Measurements from ENCODE around the gene KCTD20.
"Not testable (repeated sequence)": the region's sequence is repeated elsewhere in the genome, so short reads cannot be mapped to it uniquely, and the experiment has no call there.

Gene KCTD20

DNA sequence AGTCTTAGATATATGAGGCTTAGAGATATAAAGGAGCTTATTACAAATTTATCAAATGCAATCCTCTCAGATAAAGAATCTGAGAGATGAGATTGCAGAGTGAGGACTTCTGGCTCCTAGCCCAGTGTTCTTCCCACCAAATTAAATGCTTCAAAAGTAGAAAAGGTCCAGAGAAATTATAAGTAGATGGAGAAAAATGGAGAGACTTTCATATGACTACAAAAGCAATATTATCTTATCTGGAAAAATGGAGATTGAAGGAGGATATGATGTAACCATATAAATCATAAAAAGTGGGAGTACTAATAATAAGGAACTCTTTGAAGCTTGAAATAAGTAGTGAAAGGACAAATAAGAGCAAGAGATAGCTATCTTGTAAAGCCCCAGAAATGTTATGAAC, 2.8 kb downstream of the KCTD20 start:
- no peak for DNase-seq

DNA sequence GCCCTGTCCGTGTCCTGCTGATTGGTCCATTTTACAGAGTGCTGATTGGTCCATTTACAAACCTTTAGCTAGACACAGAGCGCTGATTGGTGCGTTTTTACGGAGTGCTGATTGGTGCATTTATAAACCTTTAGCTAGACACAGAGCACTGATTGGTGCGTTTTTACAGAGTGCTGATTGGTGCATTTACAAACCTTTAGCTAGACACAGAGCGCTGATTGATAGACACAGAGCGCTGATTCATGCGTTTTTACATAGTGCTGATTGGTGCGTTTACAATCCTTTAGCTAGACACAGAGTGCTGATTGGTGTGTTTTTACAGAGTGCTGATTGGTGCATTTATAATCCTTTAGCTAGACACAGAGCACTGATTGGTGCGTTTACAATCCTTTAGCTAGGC, 6.4 kb downstream of the KCTD20 start:
- not testable (repeated sequence) for DNase-seq

DNA sequence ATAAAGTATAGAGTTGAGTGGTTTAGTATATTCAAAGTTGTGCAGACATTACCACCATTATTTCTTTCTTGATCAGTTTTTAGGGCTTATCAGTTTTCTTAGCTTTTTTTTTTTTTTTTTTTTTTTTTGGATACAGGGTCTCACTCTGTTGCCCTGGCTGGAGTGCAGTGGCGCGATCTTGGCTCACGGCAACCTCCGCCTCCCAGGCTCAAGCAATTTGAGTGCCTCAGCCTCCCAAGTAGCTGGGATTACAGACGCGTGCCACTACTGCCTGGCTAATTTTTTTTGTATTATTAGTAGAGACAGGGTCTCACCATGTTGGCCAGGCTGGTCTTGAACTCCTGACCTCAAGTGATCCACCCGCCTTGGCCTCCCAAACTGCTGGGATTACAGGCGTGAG, 10.1 kb downstream of the KCTD20 start:
- not testable (repeated sequence) for DNase-seq

DNA sequence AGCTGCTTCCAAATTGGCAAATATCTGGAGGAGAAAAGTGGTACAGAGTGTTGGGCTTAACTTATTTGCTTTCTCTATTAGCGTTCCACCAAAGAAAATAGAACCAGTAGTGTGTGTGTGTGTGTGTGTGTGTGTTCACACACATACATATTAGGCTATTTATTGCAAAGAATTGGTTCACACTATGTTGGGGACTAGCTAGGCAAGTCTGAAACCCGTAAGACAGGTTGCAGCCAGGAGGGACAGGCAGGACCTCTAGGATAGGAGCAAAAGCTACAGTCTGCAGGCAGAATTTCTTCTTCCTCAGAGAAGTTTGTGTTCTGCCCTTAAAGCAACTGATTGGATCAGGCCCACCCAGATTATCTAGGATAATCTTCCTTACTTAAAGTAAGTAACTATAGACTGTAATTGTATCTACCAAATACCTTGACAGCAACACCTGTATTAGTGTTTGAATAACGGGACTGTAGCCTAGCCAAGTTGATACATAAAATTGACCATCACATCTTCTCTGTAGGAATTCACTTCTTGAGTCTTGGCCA, 12.8 kb downstream of the KCTD20 start:
- DNase-seq, result no peak

DNA sequence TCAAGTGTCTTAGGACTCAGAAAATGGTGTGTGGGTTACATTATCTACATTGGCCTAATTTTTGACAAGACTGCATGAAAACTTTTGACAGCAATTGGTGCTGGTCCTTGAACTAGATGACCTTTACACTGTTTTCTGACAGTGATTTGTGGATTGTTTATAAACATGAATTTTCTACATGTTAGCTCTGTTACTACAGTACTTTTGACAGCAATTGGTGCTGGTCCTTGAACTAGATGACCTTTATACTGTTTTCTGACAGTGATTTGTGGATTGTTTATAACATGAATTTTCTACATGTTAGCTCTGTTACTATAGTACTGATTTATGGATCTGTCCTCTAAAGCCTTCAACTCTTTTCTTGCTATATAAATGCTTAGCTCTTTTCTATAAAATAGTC, 16.7 kb downstream of the KCTD20 start:
- no peak for DNase-seq

DNA sequence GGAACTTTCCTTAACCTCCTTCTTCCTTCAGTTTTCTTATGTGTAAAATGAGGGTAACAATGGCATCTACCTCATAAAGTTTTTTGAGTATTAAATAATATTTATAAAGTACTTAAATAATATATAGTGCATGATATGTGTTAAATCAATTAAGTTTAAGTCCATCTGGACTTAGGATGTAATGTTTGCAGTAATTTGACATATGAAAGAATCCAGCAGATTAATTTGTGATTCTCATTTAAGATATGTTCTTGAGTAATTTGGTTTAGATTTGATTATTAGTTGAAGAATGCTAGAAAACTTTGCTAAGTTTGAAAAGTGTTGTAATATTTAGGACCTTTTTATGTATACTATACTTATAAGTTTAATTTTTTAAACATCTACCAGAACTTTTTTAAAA, 18.1 kb downstream of the KCTD20 start:
- DNase-seq, result no peak

DNA sequence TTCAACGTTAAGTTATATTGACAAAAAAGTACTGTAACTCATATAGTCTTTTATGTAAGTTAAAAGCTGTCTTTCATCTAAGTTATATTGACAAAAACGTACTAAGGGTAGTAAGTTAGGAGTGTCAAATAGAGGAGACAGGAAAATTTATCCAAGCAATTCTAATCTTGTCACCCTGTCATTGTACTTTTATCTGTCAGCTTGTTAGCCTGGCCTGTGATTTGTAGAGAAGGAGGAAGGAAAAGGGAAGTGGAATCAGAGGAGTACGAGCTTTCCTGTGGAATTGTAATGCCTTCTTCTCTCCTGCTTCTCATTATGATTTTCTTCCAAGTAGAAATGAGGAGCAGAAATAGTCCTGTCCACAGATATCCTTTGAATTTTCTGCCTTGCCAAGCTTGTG, 18.8 kb downstream of the KCTD20 start:
- no peak for DNase-seq

DNA sequence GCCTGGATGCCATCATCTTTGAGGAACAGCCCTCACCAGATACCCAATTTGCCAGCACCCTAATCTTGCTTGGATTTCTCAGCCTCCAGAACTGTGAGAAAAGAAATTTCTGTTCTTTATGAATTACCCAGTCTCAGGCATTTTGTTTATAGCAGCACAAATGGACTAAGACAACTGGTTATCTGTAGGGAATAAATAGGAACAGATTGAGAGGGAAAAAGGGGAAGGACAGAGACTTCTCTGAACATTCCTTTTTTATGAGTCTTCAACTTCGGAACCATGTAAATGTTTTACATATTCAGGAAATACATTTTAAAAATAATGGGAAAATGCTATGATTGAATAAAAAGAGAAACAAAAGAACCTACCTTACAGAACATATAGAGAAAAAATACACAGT, 20.9 kb downstream of the KCTD20 start:
- no peak for DNase-seq

DNA sequence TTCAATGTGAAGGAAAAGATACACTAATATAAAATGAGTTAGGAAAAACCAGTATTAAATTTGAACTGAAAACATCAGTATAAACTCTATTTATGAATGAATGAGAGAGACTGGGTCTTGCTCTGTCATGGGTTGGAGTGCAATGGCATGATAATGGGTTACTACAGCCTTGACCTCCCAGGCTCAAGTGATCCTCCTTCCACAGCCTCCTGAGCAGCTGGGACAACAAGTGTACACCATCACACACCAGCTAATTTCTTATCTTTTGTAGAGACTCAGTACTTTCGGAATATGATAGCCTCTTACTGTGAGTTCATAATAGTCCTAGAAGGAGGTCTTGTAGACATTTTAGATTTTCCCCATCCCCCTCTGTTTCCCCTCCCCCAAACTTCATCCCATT, 21.4 kb downstream of the KCTD20 start:
- no peak for DNase-seq

DNA sequence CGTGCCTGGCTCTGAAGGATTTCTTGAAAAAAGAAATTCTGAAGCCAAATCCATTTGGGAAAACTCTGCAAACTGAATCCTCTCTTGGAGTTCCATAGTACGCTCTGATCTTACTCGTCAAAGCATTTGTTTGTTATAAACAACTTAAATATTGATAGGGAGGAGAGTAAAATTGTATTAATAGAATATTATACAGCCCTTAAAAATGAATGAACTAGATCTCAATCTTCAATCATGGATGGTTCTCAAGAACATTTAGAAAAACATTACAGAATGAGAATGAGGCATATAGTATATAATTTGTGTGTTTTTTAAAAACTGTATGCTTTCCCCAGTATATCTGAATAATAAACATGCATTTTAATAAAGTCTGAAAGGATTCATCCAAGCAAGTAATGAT, 24.8 kb downstream of the KCTD20 start:
- no peak for DNase-seq

DNA sequence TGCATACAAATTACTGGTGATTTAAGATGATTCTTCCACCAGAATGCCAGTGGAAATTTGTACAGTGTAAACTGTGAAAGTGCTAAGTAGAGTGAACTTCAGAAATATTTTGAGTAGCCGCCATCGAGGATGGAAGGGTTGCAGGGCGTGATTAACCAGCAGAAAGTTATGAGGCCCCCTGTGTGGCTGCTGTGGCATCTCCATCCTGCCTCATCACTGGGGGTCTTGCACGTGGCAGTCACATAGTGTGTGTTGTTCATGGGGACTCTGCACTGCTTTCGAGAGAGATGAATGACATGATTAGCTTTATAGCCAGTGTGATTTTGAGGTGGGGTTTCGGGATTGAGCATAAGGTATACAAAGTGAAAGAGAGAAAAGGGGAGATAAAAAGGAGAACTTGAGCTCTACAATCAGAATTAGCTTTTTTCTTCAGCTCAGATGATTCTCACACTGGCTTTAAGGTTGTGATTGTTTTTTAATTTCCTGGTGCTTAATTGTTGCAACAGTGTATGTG, 26.4 kb downstream of the KCTD20 start:
- no peak for DNase-seq

DNA sequence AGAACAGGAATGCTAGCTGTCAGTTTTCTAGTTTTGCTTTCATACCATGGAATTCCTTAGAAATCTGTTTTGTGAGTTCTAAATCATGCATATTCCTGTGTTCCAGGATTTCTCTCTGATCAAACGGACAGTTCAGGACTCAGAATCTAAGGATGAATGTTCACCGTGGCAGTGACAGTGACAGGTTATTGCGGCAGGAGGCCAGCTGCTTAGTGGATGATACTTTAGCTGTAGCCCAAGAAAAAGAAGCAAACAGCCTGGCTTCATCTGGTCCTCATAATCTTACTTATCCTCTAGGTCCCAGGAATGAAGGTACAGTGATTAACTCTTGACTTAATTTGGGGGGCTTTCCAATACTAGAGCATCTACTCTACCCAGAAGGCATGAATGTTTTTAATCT, 27.1 kb downstream of the KCTD20 start:
- DNase-seq, result no peak

DNA sequence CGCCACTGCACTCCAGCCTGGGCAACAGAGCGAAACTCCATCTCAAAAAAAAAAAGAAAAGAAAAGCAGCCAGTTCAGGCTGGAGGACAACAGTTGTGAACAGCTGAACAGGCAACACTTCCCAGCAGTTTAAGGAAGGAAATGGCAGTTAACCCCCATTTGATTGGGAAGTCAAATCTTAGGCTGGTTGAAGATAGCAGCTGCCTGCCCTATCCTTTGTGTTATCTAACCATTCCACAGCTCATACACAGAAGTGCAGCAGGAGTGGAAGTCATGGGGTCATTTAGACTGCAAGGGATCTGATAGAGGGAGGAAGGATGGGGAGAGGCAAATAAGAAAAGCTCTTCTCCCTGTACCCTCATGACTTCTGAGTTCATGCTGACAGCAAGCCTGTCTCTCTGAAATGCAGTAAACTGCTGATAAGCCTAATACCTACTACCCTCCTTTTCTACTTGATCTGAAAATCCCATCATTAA, 35.3 kb downstream of the KCTD20 start:
- DNase-seq, result no peak

DNA sequence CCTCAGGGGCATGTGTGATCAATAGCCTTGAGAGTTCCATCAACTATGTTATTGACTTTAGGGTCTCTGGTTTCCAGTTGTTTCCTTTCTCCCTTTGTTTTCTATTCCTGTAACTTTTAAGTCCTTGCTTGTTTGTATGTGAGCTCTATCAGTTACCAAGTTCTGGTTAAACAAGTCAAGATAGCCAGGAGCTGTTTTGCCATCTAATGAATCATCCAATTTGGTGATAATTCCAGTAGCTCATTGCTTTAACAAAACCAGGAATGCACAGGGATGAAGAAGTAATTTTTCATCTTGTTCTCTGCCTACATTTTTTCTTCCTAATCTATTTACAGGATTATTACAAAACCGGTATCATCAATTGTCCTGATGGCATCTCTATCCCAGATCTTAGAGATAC, 36.5 kb downstream of the KCTD20 start:
- DNase-seq, result no peak

DNA sequence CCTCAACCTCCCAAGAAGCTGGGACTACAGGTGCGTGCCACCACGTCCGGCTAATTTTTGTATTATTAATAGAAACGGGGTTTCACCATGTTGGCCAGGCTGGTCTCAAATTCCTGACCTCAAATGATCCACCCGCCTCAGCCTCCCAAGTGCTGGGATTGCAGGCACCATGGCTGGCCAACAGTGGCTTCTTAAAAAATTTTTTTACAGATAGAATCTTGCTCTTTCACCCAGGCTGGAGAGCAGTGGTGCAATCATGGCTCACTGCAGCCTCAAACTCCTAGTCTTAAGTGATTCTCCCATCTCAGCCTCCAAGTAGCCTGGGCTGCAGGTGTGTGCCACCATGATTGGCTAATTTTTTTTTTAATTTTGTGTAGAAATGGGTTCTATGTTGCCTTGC, 40.5 kb downstream of the KCTD20 start:
- DNase-seq, result not testable (repeated sequence)

DNA sequence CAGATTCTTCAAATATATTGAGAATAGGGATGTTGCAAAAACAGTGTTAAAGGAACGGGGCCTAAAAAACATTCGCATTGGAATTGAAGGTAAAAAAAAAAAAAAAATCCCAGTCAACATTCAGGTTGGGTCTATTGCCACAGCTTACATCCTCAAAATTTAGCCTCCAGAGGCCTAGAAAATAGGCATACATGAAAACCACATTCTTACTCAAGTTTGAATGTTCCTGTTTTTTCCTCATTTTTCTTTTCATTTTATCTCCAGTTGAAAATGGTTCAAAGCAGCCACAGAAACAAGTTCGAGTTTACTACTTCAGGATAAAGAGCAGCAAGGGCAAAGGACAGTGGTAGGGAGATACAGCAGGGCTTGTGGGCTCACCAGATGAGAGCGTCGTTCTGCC, 41.9 kb downstream of the KCTD20 start:
- DNase-seq, result no peak

DNA sequence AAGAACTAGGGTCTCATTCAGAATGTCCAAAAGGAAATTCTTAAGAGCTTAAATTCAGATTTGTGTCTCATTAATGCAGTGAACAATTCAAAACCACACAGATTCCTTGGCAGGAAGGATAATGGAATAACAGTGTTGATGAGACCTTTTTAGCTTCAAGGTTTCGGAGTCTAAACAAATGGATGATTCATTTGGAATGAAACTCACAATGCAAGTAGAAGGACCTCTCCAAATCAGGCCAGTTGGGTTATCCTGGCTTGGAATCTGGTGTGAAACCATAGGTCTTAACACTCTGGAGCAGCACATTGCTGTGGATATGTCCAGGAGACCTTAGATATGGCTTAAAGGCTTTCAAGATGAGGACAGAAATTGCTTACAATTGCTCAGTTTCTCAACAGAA, 44.9 kb downstream of the KCTD20 start:
- DNase-seq, result no peak

DNA sequence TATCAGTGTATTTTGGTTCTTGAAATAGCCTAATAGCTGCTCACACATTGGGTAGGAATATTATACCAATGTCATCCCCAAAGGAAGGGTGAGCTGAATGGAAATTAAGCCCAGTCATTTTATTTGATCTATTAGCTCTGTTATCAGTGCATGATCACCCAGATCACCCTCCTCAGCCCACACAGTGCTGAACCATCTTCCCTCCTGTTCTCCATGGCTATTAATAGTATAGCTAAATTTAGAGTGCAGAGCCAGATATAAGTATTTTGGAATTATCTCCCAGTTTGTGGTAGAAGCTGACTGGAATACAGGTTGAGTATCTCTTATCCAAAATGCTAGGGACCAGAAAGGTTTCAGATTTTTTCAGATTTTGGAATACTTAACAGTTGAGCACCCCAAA, 45.4 kb downstream of the KCTD20 start:
- no peak for DNase-seq

DNA sequence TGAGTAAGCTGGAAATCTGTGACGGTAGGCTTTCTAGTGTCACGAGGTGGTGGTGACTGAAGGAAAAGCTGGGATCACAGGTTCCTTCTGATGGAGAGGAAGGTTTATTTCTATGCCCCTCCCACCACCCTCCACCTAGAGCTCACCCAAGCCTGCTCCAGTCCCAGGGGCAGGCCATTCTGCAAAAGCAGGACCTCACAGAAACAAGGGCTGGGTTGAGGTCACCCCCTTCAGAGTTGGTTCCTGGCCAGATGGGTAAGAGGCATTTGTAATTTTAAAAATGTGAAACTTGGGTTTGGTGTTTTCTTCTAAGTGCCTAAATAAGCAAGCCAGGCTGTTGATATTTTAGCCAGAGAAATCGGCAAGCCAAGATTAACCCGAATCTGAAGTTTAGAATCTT, 46.6 kb downstream of the KCTD20 start:
- DNase-seq, result no peak

DNA sequence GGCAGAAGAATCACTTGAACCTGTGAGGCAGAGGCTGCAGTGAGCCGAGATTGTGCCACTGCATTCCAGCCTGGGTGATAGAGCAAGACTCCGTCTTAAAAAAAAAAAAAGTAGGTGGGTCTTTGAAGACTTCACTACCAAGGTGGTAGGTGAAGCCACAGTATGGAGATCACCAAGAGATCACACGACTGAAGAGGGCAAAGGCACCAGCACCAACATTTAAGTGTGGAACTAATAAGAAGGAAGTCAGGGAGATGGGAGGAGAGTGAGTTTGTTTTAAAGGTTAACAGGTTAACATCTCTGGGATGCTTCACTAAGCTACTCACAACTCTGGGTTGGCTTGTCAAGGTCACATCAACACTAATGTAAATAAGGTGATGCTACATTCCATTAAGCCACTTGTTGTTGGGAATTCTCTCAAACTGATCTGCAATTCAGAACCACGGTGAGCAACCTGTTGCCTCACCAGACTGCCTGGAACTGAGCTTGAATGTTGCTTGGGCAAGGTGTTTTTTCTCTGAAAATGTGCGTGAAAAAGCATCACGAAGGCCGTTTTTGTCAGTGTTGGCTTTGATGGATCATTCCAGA, 48.7 kb downstream of the KCTD20 start:
- DNase-seq, result no peak

DNA sequence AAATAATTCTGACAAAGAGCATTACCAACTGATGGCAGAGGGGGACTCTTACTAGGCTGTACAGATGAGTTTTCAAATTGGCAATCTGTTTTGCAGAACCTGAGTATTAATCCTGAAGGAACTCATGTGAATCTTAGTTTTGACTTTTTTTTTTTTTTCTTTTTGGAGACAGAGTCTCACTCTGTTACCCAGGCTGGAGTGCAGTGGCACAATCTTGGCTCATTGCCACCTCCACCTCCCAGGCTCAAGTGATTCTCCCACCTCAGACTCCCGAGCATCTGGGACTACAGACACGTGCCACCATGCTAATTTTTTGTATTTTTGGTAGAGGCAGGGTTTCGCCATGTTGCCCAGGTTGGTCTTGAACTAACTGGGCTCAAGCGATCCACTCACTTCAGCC, 49.3 kb downstream of the KCTD20 start:
- DNase-seq, result no peak

DNA sequence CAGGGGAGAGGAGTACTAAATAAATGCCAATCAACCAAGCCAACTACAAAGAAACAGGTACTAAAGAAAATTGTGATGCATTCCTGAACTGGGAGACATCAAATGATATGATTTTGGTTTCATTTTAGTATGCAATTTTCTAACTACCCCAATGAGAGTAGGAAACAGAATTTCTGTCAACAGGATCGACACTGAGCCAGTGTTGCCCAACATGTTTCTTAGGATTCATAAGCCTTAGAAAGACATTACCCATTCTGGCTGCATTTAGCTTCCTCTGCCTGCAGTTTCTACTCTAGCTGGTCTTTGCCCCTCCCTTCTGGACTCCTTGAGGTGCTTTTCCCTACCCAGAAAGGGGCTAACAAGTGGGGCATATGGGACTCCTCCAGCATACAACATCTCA, 49.8 kb downstream of the KCTD20 start:
- DNase-seq, result no peak

DNA sequence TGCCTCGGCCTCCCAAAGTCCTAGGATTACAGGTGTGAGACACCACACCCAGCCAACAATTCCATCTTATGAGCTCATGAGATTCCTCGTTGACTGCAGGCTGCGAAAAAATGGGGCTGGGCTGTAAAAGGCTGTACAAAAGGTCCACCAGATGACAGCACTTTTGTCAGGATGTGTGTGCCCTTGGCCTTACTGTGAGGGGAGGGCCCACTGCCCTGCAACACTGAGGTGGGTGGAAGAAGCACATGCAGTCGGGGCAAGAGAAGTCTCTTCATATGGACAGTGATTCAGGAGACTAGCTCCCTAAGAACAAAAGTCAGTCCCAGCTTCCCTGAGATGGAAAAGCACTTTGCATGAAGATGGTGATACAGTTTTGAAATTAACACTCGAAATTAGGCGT, 50.5 kb downstream of the KCTD20 start:
- no peak for DNase-seq

DNA sequence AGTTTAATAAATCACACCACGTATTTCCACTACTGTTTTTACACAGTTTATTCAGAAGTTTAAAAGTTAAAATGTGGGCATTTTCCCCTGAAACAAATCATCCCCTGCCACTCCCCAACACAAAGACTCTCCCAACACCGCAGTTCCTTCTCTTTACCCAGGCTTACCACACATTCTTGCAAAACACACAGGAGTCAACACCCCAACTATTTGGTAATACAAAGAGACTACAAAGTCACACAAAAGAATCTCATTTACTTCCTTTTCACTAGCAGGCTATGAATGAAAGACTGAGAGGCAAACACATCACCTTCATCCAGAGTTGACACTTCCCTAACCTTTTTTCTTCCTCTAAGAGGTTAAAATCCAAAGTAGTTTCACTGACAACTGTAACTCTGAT, 51.1 kb downstream of the KCTD20 start:
- DNase-seq, result no peak

DNA sequence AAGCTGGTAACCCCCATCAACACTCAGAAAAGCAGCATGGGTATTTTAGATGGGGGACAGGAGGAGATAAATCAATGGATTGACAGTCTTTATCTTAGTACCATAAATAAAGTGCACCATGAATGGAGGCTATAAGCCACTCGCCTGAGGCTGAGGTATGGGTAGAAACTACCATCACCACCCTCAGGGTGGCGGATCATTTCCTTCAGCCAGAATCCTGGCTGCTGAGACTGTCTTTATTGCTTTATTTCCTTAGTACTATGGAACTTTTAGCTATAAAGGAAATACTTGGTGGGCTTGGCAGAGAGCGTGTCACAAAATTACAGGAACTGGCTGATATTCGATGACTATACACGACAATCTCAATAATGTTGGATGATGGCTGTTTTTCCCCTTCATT, 52.3 kb downstream of the KCTD20 start:
- DNase-seq, result no peak

Data from NCI-H1436 (cell line).